GF-D8 (cell line): ENCODE data around the gene HSPA1B.
A peak's percentile ranks its signal among the peaks of the same experiment; 100 is the strongest.
"Not testable (repeated sequence)": the region's sequence is repeated elsewhere in the genome, so short reads cannot be mapped to it uniquely, and the experiment has no call there.

Experiments
- DNase-seq: peaks from one replicate; lab custom pipeline; 2025; lab: John Stamatoyannopoulos, UW

HSPA1B gene

GRCh38 chr6:31797588-31797987 is 29.9 kb upstream of the HSPA1B start:
- DNase-seq = no peak

GRCh38 chr6:31799781-31800180 is 27.8 kb upstream of the HSPA1B start:
- no peak for DNase-seq

DNA sequence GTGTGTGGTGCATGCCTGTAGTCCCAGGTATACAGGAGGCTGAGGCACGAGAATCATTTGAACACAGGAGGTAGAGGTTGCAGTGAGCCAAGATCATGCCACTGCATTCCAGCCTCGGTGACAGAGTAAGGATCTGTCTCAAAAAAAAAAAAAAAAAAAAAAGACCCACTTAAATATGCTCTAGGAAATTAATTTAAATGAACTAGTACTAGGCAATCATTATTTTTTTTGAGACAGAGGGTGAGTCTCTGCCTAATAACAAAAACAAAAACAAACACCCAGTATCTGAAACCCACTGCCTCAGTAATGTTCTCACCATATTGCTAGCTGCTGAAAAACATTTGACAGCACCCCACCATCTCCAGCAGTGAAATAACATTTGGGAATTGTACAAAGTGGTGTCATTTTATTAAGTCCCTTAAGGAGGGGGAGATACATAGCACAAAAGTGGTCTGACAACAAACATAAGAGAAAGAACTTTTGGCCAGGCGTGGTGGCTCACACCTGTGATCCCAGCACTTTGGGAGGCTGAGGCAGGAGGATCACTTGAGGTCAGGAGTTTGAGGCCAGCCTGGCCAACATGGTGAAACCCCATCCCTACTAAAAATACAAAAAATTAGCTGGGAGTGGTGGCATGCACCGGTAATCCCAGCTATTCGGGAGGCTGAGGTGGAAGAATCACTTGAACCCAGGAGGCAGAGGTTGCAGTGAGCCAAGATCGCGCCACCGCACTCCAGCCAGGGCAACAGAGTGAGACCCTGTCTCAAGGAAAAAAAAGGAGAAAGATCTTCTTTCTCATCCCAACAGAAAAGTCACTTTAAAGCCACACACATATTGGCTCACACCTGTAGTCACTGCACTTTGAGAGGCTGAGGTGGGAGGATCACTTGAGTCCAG is 26.3 kb upstream of the HSPA1B start:
- not testable (repeated sequence) for DNase-seq

- no peak for DNase-seq
These were observed 21.5 kb upstream of the HSPA1B start for GRCh38 chr6:31805939-31806469.

GRCh38 chr6:31806470-31807272 is 20.9 kb upstream of the HSPA1B start, which contains the start of gene LSM2:
Gene LSM2, minus strand, starts transcription at chr6:31806966. Its CDS starts 209 bp downstream, at chr6:31806757.
- DNase-seq = peak; percentile 90

DNA sequence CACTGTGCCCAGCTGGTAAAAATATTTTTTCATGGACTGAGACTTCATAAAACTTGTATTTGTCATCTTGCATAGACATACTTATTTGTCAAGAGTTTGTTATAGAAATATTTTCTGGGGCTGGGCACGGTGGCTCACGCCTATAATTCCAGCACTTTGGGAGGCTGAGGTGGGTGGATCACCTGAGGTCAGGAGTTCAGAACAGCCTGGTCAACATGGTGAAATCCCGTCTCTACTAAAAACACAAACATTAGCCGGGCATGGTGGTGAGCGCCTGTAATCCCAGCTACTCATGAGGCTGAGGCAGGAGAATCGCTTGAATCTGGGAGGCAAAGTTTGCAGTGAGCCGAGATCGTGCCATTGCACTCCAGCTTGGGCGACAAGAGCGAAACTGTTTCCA is 18.9 kb upstream of the HSPA1B start:
- DNase-seq = not testable (repeated sequence)

DNA sequence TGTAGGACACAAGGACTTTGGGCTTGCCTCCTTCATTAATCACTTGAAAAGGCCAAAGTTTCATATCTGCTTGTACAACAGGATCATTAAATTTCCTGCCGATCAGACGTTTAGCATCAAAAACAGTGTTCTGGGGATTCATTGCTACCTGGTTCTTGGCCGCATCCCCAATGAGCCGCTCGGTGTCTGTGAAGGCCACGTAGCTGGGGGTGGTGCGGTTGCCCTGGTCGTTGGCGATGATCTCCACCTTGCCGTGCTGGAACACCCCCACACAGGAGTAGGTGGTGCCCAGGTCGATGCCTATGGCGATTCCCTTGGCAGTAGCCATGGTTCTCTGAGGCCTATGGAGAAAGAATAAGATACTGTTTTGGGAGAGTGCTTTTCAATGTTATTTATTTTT is 15.9 kb upstream of the HSPA1B start:
- DNase-seq = no peak

DNA sequence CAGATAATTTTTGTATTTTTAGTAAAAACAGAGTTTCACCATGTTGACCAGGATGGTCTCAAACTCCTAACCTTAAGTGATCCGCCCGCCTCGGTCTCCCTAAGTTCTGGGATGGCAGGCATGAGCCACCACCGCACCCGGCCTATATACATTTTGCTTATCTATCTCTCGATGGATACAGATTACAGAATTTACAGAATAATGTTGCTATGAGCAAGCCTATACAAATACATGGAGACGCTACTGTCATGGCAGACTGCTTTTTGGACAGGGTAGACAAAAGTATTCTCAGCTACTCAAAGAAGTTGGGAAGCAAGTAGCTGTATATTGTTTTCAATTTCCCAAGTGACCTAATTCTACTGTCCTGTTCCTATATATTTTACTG is 14.1 kb upstream of the HSPA1B start:
- no peak for DNase-seq

GRCh38 chr6:31814677-31815024 is 12.9 kb upstream of the HSPA1B start:
- DNase-seq = peak; percentile 79

DNA sequence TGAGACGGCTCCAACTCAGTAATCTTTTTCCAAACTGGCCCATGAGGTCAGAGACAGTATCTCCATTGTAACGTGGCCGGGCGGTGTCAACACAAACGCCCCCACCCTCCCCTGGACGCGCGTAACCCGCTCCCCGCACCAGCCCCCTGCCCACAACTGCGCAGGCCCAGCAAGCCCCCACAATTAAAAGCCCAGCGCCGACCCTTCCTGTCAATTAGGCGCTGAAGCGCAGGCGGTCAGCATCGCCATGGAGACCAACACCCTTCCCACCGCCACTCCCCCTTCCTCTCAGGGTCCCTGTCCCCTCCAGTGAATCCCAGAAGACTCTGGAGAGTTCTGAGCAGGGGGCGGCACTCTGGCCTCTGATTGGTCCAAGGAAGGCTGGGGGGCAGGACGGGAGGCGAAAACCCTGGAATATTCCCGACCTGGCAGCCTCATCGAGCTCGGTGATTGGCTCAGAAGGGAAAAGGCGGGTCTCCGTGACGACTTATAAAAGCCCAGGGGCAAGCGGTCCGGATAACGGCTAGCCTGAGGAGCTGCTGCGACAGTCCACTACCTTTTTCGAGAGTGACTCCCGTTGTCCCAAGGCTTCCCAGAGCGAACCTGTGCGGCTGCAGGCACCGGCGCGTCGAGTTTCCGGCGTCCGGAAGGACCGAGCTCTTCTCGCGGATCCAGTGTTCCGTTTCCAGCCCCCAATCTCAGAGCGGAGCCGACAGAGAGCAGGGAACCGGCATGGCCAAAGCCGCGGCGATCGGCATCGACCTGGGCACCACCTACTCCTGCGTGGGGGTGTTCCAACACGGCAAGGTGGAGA is 12.3 kb upstream of the HSPA1B start, which contains the start of the genes HSPA1A and HSPA1L:
TSS of gene HSPA1A (plus strand) at position 519 of the 814 bp plus-strand sequence. CDS start at position 733, 214 bp downstream.
TSS of gene HSPA1L (minus strand) at position 259 of the 814 bp plus-strand sequence. CDS start 3,311 bp downstream, outside the sequence.
- peak; percentile 91 for DNase-seq

DNA sequence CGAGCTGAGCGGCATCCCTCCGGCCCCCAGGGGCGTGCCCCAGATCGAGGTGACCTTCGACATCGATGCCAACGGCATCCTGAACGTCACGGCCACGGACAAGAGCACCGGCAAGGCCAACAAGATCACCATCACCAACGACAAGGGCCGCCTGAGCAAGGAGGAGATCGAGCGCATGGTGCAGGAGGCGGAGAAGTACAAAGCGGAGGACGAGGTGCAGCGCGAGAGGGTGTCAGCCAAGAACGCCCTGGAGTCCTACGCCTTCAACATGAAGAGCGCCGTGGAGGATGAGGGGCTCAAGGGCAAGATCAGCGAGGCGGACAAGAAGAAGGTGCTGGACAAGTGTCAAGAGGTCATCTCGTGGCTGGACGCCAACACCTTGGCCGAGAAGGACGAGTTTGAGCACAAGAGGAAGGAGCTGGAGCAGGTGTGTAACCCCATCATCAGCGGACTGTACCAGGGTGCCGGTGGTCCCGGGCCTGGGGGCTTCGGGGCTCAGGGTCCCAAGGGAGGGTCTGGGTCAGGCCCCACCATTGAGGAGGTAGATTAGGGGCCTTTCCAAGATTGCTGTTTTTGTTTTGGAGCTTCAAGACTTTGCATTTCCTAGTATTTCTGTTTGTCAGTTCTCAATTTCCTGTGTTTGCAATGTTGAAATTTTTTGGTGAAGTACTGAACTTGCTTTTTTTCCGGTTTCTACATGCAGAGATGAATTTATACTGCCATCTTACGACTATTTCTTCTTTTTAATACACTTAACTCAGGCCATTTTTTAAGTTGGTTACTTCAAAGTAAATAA is 10.2 kb upstream of the HSPA1B start:
- DNase-seq = peak; percentile 50

DNA sequence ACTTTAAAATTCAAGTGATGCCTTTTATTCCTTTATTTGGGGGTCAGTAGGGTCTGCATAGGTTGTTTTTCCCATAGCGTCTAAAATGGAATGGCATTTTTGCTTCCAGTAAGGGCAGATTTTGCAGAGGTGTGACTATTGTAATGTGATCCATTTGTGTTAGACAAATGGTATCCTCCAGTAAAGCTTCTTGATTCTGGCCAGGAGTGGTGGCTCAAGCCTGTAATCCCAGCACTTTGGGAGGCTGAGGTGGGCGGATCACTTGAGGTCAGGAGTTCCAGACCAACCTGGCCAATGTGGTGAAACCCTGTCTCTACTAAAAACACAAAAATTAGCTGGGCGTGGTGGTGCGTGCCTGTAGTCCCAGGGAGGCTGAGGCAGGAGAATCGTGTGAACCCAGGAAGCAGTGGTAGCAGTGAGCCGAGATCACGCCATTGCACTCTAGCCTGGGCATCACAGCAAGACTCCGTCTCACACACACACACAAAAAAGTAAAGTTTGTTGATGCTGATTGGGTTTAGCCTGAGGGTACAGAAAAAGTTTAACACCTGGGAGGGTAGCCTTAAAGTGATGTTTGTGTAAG is 9.5 kb upstream of the HSPA1B start:
- not testable (repeated sequence) for DNase-seq

GRCh38 chr6:31819871-31820299 is 7.7 kb upstream of the HSPA1B start:
- DNase-seq = no peak

- not testable (repeated sequence) for DNase-seq
These were observed 7.1 kb upstream of the HSPA1B start for GRCh38 chr6:31820399-31820798.

DNA sequence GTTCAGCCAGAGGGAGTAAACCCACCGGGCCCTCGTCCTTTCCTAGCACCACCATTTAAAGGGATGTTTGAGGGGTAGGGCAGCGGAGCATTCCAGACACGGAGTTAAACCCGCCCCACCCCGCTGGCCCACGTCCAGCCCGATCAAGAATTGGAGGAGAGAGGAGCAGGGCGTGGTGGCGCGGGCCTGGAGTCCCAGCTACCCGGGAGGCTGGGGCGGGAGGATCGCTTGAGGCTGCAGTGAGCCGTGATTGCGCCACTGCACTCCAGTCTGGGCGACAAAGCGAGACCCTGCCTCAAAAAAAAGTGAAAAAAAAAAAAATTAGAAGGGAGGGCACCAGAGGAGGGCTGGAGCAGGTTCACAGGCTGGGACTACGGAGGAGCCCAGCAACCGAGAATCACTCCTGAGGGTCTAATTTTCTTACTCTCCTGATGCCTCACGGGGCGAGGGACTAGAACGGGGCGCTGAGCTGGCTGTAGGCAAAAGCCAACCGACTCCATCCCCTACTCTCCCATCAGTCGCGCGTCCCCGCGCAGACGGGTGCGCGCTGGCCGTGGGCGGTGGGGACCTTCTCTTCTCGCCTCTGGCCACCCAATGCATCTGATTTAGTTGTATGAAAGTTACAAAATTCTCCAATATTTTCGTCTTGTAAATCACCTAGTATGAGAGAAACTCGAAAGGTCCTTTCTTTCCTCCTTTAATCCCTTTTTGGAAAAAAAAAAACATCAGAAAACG is 6.1 kb upstream of the HSPA1B start:
- DNase-seq = no peak

- peak; percentile 81 for DNase-seq
These were observed 5.3 kb upstream of the HSPA1B start for GRCh38 chr6:31822036-31822821.

DNA sequence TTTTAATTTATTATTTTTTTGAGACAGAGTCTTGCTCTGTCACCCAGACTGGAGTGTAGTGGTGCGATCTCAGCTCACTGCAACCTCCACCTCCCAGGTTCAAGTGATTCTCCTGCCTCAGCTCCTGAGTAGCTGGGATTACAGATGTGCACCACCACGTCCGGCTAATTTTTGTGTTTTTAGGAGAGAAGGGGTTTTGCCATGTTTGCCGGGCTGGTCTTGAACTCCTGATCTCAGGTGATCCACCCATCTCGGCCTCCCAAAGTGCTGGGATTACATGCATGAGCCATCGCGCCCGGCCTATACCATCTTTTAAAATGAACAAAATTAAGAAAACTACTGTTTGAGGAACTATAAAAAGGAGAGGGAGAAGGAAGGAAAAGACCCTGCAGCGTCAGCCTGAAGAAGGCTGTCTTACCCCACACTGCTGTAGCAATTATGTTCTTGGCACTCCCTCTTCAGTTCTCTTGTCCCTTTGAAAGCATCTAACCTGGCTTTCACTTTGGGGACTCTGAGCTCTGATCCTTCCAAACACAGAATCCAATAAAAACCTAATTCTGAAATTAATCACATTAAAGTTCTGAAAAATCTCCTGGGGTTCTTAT is 3.8 kb upstream of the HSPA1B start:
- DNase-seq = peak; percentile 29

GRCh38 chr6:31825553-31825952 is 2.0 kb upstream of the HSPA1B start:
- DNase-seq = no peak
